ENCODE measurements around the gene POFUT1.
"Not testable (repeated sequence)": the region's sequence is repeated elsewhere in the genome, so short reads cannot be mapped to it uniquely, and the experiment has no call there.

POFUT1 gene

DNA sequence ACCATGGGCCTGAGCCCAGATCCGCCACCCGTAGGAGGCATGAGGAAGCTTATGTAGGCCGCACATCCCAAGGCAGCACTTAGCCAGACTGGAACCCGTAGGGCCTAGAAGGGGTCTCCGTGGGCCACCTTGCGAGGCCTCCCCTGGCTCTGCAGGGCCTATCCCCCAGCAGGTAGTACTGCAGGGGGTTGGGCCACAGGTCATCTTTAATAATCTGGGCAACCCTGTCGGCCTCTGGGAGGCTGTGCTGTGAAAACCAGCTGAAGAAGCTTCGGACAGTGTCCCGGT is 18.6 kb upstream of the POFUT1 start:
- no peak for DNase-seq (ENCODE audit: low spot score)

DNA sequence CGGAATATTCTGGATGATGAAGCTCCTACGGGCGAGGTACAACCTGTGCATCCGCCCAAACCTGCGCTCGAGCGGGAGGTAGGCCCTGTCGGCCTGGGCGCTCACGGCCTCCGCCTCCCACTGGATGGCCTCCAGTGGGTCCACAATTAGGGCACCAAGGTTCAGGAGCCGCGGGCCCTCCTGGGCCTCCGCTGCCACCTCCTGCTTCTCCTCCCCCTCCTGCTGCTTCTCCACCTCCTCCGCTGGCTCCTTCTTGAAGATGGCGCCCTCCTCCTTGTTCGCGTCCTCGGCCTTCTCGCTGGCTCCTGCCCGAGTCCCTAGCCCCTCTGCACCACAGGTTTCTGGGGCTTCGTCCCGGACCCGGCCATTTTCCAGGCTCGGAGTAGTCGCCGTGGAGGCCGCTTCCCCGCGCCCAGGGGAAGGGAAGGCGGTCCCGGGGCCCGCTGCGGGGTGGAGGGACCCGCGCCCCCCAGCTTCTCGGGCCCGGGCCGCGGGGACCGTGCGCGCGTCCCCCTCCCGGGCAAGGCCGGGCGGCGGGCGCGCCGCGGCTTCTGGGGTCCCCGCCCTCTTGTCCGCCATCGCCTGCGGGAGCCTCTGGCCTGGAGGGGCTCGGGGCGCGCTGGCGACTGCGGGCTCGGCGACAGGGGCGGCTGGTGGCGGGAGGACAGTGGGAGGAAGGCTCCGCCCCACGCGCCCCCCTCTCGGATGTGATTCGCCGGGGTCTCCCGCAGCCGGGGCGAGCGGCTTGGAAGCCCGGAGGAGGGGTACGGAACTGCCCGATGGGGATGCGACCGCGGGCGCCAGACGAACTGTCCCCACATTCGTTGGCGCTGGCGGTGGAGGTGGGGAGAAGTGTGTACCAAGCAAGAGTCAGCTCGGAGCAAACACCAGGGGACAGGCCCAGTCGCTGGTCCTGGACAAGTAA is 17.7 kb upstream of the POFUT1 start:
- DNase-seq (ENCODE audit: low spot score): no peak

DNA sequence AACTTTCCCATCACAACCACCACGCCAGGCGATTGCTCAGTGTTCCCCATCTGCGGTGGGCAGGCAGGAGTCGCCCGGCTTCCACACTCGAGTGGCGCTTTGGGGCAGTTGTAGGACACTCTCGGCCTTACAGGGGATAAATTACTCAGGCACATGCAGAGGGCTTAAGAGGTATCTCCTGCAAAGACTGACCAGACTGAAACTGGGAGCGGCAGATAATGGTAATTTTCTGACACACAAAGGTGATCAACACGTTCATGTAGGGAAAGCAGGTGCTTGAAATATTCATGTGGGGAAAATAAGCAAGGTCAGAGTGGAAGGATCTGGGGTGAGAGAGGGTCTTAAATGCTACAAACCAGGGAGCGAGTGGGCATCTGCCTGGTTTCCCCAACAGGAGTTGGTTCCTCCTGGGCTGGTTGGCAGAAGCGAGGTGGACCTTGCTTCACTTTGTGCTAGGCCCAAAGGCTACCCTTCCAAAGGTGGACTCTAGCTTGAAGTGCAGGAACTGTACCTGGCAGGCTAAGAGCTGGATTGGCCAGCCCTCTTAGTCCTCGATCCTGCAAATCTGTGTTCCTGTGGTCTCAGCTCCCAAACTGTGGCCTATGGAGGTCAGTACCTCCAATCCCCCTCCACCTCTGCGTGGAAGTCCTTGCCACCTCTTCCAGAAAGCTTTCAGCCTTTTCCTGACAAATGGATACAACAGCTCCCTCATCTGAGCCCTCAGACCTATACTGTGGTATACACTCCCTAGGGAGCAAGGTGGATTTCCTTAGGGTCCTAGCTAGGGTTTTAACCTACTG is 16.9 kb upstream of the POFUT1 start:
- DNase-seq (ENCODE audit: low spot score): no peak

DNA sequence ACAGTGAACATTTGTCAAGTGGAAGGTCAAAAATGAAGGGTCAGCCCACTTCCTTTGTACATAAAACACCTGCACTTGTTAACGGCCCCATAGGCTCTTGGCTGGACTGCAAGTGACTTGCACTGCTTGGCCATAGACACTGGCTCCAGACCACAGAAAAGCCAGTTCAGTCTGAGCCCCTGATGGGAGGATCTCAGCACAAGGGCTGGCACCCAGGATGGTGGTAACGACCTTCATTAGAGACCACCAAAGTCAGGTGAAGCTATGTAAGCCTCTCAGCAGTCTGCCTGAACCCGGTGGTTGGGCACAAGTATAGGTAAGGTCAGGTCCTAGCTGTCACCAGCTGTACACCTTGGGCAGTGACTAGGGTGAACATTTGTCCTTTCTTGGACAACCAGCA is 16.3 kb upstream of the POFUT1 start:
- DNase-seq (ENCODE audit: low spot score): no peak

DNA sequence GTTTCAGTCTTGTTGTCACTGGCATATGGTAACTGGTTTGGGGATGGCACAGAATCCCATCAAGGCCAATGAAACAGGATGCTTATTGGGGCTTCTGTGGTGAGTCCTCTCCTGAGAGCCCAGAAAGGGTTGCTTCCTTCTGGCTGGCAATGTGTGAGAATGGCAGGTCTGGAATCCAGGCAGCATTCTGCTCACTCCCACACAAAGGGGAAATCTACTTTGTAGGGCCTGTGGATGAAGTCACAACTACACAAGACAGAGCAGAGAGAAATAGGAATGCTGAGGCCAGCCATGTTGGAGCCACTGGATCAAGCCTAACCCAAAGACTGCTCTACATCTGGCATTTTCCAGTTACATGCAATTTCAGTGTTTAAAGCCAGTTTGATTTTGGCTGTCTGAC is 15.8 kb upstream of the POFUT1 start:
- no peak for DNase-seq (ENCODE audit: low spot score)

DNA sequence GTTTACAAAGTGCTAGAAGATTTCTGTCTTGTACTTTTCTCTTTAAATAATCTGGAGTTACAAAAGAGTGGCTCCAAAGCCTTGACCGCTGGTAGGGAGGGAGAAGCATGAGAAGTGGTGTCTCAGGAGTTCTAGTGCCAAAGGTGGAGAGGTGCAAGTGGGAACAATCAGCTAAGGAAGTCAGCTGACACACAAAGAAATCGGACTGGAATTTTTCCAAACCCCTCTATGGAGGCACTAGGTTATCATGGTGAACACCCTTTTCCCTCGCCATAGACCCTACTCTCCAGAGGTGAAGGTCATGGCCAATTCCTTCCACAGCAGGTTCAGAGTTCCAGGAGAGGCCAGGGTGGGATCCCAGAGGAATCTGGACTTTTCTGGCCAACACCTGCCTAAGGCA is 15.0 kb upstream of the POFUT1 start:
- no peak for DNase-seq (ENCODE audit: low spot score)

DNA sequence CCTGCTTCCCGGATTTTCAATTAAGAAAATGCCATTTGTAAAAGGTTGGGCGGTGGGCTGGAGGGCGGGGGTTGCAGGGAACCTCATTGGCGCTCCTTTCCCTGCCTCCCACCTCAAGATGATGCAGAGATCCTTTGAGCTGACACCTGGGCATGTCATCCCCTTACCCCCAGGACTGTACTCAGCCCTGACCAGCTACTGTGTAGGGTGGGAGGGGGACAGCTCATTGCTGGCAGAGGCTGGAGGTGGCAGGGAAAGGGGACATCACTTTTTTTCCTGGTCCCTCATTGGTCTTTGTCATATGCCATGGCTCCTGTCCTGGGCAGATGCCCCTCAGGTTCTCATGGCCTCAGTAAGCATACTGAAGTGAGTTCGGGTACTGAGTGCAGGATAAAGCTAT is 14.3 kb upstream of the POFUT1 start:
- not testable (repeated sequence) for DNase-seq (ENCODE audit: low spot score)

DNA sequence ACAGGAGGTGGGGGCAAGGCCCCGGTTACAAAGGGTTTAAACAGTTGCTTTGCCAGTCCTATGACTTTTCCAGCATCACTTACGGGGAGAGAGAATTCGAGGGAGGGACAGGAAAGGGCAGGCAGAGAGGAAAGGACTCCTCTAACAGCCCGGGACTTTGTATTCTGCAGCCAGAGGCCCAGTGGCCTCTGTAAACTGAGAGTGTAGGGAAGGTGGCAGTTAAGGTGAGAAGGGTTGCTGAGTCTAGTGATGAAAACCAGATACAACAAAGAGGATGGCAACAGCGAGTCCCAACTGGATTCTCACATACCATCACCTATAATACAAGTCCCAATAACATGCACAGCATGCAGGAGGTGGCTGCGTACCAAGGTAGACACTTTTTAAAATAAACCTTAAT is 13.7 kb upstream of the POFUT1 start:
- no peak for DNase-seq (ENCODE audit: low spot score)

DNA sequence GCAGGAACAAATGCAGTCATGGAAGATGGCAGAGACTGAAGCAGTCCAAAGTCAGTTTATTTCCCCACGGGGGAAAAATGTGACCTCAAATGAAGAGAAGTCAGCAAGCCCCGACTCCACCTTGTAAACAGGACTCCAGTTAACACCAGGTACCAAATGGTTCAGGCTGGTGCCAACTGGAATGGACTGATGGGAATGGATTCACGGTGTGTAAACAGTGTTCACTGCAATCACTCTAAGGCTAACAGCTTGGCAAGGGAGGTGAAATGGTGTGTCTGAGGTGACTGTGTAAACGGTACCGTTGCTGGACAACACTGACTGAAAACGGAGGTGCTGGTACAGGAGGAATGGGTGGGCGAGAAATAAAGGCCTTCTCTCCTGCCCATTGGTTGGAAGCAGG is 12.1 kb upstream of the POFUT1 start:
- DNase-seq (ENCODE audit: low spot score): no peak

DNA sequence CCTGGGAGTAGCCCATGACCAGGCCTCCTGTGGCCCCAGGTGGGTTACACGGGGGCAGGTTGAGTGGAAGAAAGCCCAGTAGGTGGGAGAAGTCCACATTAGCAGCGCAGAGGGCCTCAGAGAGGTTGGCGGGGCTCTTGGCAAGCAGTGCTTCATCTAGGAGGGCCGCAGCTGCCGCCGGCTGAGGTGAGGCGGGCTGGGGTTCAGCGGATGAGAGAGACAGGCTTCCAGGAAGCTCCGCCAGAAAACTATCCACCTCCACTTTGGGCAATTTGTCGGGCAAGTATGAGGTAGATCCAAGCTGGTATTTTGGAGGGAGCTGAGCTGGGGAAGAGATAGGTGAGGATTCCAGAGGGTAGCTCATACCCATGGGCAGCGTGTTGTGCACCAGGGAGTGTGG is 11.1 kb upstream of the POFUT1 start:
- DNase-seq (ENCODE audit: low spot score): not testable (repeated sequence)

DNA sequence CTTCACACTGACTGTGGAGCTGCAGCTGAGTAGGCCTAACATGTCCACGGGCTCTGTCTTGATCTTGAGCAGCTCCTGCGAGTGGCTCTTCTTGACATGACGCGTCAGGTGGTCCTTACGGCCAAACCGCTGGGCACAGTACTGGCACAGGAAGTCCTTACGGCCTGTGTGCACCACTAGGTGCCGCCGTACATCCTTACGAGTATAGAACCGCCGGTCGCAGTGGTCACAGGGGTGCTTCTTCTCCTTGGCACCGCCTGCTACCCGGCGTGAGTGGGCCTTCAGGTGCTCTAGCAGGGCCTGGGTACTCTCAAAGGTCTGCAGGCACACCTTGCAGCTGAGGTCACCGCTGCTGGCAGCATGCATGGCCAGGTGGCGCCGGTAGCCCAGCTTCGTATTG is 10.5 kb upstream of the POFUT1 start:
- DNase-seq (ENCODE audit: low spot score): not testable (repeated sequence)

DNA sequence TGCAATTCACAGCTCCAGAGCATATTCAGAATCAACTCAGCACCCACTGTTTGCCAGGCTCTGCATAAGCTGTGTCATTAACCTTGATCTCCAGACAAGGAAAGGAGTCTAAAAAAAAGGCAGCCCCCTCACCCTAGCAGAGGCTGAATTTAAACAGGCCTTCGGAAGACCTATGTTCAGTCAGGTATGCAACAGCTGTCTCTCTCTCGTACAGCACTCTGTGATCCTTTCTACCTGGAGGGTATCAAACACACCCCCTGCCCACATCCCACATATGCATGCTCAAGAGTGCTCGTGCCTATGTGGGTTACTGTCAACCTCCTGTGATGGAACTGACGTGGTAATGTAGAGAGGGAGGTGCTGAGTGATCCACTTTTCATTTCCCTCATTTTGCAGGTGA is 8.7 kb upstream of the POFUT1 start:
- no peak for DNase-seq (ENCODE audit: low spot score)

DNA sequence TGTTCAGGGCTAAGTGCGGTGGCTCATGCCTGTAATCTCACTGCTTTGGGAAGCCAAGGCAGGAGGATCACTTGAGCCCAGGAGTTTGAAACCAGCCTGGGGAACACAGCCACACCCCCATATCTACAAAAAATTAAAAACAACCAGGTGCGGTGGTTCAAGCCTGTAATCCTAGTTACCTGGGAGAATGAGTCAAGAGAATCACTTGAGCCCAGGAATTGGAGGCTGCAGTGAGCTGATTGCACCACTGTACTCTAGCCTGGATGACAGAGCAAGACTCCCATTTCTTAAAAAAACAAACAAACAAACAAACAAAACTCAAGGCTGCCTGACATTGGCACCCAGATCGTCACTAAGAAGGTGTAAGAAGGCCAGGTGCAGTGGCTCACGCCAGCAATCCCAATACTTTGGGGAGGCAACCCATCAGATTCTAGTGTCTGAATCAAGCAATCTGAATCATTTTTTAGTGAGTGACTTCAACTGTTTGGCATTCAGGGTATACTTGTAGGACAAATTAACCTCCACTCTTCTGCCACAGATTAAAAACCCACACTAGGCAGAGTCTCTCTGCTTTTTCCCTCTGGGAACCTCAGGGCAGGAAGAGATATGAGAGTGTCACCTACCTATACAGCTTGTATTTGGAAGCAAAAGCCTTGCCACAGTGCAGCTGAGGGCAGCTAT is 6.2 kb upstream of the POFUT1 start:
- no peak for DNase-seq (ENCODE audit: low spot score)

DNA sequence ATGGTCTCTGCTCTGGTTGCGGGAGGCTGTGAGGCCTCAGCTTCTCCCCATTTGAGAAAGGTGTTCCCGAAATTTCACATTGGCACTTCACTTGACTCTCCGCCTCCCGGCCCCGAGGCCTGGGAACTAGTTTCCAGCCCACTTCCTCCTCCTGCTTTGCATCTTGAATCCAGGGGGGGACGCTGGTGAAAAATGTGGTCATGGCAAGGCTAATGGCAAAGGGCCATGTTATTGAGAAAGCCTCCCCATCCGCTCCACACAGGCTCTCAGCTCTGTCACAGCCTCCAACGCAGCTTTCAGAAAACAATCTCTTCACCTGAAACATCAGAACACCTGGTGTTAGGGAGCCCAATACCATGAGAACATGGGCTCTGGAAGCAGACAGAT is 5.7 kb upstream of the POFUT1 start:
- DNase-seq (ENCODE audit: low spot score): no peak

DNA sequence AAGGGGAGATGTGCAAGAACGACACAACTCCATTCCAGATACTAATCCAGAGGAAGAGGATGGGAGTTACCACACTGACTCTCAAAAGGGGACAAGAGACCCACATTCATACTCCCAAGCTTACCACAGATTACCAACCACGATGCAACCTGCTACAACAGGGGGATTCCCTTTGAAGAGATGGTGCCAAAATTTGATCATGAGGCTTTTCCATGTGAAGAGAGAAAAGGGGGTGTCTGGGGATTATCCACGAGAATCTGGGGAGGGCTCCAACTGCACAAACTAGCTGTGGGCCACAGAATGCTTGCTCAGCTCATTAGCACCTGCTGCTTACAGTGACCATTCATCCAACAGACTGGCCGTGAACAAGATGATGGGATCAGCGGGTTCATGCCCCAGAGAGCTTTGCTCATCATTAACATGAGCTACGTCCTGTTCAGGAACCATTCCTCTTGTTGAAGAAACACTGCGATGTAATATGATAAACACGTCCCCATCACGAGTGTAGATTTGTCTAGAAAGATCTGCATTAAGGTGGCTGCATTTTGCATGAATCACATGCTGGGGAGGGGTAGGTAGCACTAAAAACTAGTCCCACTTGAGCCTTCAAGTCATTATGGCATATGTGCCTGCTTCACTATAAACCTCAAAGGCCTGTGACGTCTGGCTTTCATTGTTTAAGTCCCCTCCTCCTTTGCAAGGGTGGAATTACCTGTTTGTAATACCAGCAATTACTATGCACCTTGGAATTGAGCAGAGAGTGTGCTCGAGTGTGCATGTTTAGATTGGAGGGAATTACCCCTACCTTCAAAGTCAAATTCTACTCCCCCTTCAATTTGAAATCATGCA is 4.1 kb upstream of the POFUT1 start:
- no peak for DNase-seq (ENCODE audit: low spot score)

DNA sequence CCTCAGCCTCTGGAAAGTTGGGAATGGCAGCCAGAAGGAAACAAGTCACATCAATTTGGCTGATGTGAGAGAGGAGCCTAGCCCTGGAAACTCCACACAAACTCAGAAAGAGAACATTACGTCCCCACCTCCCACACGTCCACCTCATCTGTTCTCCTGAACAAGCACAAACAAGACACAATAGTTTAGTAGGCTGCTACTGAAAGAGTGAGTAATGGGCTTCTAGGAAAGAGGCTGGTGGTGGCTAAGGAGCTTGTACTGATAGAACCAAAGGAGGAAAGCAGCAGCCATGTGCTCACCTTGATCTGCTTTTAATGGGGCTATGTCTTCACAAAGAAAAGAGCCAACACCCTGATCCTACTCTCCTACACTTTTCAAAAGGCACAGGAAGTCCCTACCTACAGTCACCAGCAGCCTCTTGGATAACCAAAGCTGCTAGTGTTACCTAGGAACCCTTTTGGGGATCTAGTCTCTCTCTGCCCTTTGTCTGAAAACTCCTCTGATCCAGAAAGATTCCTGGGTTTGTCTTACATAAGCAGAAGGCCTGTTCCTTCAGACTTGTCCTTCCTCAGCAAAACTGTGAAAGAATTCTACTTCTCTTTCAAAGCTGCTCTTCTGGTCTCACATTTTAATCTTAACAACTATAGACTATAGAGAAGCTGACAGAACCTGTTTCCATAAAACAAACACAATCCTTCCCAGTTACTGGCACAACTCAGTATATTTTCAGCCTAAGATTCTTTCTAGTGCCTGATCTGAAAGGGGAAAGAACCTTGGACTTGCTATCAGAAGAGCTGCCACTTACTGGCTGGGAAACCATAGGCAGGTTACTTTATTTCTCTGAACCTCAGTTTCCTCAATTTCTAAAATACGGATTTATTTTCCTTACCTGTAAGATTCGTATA is 3.2 kb upstream of the POFUT1 start:
- peak; percentile 64 for DNase-seq (ENCODE audit: low spot score)

DNA sequence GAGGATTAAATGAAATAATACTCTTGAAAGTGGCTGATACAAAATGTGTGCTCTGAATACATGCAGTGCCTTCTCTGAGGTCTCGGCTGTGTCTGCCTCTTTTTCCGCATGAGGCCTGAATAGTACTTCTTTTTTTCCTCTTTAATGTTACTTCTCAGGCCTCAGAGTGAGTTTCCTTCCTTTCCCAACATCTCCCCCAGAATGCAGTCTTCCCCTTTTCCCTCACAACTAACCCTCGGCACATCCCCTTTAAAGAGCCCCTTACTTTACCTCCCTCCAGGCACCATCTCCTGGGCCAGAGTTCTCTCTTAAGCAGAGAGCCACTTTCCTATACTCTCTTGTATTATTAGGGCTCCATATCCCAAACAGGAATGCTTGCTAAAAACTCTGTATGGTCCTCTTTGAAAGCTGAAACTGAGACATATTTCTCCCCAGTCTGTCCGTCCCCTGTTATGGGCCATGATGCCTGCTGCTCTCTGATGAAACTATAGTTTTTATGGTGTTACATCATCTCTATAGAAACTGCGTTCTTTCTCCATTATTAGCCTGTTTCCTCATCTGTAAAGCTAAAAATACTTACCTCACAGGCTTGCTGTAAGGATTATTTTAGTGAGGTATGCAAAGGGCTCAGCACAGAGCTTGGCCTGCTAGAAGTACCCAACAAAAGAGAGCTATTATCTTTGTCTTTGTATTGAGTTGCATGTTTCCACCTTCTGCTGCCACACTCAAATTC is 2.4 kb upstream of the POFUT1 start:
- DNase-seq (ENCODE audit: low spot score): no peak

DNA sequence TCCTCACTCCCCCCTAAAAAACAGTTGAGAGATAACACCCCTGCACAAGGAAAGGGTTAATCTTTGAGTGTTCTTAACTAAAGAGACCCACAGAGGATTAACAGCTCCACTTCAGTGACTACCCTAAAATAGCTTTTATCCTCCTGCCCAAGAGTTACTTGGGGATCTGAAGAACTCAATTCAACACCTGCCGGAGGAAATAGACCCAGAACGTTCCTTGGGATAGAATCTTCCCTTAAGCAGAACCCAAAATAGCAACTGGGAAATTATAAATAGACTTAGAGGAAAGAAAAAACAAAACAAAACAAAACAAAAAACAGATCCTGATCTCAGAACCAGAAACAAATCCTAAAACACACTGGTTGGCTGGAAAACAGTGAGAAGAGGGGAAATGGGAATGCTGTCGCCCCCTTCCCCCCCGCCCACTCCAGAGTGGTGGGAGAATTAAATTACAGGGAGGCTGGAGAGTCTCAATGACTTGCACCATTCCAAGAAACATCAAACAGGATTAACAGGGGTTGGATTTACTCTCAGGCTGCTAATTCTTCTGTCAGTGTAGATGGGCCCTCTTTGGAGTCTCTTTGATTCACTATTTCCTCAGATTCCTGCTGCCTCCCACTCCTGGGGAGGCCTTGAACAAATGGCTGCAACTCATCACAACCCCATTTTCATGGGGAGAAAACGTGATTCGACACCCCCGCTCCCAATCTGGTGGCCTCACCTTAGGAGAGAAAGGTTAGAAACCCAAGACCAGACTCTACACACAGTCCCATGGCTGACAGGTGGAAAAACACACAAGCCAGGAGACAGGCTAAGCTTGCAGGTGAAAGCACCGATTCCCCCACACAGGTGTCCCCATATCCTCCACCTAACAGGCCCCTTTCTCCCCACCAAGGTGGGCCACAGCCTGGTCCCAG is 1.6 kb upstream of the POFUT1 start:
- DNase-seq (ENCODE audit: low spot score): no peak

Data from activated CD4-positive, alpha-beta T cell treated with anti-CD3 and anti-CD28 coated beads, Interleukin-2, Interleukin-4, amounts not matched to agents 100 ng/mL and 50 ng/mL, durations not matched to agents 16 hours and 8 hours (primary cell).